ENCODE data around the gene CNTNAP5.

Gene CNTNAP5

GRCh38 chr2:124570872-124571271, 545.8 kb downstream of the CNTNAP5 start:
- no peak for DNase-seq

GRCh38 chr2:124571836-124572235, 546.7 kb downstream of the CNTNAP5 start:
- DNase-seq: no peak

- DNase-seq: no peak
Observed at GRCh38 chr2:124572934-124573634, 548.0 kb downstream of the CNTNAP5 start.

DNA sequence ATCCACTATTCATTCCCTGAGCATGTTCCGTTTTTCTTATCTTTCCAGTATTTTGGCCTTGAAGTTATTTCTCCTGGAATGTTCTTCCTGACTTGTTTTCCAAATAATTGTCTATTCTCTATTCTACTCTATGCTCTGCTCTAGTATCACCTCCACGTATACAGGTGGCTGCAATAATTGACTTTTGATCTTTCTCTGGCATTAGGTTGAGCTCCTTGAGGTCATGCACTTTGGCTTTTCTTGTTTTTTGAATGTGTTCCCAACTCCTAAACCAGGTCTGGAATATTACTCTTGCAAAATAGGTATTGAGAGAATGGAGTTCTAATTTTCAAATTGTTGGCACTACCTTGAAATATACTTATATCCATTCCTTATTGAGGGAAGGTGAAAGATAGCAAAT, 550.4 kb downstream of the CNTNAP5 start:
- no peak for DNase-seq

GRCh38 chr2:124580263-124580662, 555.2 kb downstream of the CNTNAP5 start:
- no peak for DNase-seq

- no peak for DNase-seq
Observed at GRCh38 chr2:124582387-124582786, 557.3 kb downstream of the CNTNAP5 start.

DNA sequence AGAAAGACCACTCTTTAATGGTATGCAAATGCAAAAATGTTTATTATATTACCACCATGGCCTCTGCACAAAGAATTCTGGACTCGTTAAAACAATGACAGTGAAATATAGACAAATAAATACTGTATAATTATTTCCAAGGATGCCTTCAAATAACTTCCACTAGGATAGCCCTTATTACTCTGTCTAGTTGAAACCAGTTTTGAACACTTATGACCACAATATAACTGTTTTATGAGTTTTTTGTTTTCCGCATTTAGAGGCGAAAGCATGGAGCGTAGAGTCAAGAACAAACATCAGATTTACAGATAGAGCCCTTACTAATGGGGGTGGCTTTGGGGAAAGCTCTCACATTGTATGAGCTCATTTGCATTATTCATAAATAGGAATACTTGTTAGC, 559.5 kb downstream of the CNTNAP5 start:
- DNase-seq: no peak

DNA sequence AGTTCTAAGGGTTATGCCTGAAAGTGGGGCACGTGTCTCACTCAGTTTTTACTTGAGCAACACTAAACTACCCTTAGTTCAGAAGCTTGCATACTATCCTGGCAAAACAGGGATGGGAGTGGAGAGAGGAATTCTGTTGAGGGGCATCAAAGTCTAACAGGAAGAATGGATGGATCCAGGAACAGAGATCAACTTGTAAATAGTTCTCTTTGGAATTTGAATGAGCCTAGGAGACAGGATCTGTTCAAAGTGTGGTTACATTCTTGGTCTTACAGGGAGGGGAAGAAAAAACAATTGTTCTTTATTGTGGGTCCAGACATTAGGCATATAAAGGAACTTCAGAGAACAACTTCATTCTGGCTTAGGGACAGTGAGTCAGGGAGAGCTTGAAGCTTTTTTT, 560.2 kb downstream of the CNTNAP5 start:
- DNase-seq: no peak

DNA sequence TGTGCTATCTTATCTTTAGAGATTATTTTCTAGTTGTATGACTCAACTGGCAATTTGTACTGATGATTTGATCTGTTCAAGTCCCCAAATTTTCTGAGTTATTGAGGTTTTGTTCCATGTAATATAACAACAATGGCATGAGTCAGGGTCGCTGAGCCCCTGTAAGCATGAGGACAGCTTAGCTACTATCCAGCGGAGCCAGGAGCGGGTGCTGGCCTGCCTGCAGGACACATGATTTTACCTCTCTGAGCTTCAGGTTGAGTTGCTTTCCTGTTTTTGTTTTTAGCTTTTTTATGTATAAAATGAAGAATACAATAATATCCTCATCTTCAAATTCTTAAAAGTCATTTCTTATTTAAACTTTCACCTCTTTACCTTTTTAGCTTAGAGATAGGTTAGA, 561.1 kb downstream of the CNTNAP5 start:
- DNase-seq: no peak

- no peak for DNase-seq
Observed at GRCh38 chr2:124586835-124587234, 561.7 kb downstream of the CNTNAP5 start.

GRCh38 chr2:124589971-124590370, 564.9 kb downstream of the CNTNAP5 start:
- DNase-seq: no peak

DNA sequence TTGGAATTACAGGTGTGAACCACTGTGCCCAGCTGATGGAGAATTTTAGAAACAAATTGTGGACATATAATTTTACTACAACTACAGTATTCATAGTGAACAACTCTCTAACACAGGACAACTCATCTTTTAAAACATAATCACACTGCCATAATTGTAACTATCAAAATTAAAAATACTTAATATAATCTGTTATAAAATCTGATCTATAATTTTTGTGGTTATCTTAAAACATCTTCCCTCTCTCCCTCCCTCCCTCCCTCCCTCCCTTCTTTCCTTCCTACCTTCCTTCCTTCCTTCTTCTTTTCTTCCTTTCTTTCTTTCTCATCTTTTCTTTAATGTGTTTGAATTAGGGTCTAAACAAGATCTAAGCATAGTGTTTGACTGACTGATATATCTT, 577.7 kb downstream of the CNTNAP5 start:
- no peak for DNase-seq

GRCh38 chr2:124604940-124605339, 579.9 kb downstream of the CNTNAP5 start:
- DNase-seq: no peak

GRCh38 chr2:124607679-124608078, 582.6 kb downstream of the CNTNAP5 start:
- DNase-seq: no peak

DNA sequence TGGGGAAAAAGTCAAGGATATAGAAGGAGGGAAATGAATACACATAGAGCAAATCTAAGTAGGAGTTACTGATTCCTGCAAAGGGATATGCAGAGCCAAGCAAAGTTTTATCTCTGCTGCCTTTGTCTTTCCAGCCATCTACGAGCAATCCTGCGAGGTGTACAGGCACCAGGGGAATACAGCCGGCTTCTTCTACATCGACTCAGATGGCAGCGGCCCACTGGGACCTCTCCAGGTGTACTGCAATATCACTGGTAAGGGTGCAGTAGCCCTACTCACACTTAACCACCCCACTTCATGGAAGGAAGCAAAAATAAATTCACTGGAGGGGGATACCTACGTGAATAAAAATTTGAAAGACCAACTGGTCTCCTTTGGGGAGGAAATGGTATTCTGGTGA, 584.6 kb downstream of the CNTNAP5 start:
- no peak for DNase-seq

GRCh38 chr2:124610141-124610540, 585.1 kb downstream of the CNTNAP5 start:
- DNase-seq: no peak

GRCh38 chr2:124610866-124611265, 585.8 kb downstream of the CNTNAP5 start:
- no peak for DNase-seq

GRCh38 chr2:124623560-124623959, 598.5 kb downstream of the CNTNAP5 start:
- no peak for DNase-seq

DNA sequence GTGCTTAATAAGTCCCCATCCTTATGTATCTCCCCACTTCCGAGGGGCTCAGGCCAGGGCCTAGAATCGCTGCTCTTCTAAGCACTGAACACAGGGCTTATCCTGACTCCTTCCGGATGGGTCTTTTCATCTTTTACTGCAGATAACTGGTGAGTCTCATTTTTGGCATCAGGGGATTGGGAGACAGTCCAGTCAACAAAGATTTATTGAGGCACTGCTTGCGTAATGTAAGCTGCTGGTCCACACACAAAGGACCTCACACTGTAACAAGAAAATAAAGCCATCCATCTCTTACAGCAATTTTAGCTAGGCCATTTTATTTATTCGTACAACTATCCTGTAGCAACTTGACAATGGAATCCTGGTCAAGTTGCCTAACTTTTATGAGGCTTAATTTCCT, 600.5 kb downstream of the CNTNAP5 start:
- DNase-seq: no peak

- DNase-seq: no peak
Observed at GRCh38 chr2:124626993-124627392, 601.9 kb downstream of the CNTNAP5 start.

DNA sequence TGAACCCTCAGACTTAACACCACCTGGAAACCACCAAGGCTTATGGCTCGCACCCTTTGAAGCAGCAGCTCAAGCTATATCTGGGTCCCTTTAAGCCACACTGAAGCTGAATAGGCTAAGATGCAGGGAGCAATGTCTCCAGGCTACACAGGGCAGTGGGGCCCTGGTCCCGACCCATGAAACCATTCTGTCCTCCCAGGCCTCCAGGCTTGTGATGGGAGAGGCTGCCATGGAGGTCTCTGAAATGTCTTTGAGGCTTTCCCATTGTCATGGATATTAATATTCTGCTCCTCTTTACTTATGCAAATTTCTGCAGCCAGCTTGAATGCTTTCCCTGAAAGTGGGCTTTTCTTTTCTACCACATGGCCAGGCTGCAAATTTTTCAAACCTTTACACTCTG, 608.7 kb downstream of the CNTNAP5 start:
- no peak for DNase-seq

DNA sequence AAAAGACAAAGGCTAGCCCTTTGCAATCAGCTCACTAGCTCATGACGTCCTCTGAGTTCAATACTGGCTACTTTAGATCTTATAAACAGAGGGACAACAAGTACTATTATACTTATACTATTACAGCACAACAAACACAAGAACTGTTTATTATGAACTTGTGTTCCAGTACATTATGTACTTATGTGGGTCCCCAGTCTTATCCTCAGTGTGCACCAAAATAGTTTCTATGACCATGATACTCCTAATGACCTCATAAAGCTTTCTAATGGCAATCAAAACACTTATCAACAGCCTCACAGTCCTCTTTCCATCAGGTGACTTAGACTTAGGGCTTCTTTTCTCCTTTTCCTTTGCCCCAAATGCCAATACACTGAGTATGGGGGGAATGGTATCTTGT, 614.4 kb downstream of the CNTNAP5 start:
- DNase-seq: no peak

- no peak for DNase-seq
Observed at GRCh38 chr2:124640221-124640750, 615.2 kb downstream of the CNTNAP5 start.

GRCh38 chr2:124646166-124646815, 621.2 kb downstream of the CNTNAP5 start:
- DNase-seq: no peak

DNA sequence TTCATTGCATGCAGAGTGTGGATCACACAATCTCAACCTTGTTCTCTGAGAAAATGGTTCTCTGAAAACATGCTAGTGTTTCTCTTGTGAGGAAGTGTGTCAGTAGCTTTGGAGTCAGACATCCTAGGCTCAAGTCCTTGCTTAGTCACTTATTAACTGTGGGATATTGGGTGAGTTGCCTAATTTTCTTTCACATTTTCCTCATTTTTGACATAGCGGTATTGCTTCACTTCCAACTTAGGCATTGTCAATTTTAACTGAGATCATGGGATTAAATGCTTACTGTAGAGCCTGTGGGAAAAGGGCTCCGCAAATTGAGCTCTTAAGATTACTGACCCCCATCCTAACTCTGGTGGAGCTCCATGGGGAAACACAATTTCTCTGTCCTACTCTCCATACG, 622.2 kb downstream of the CNTNAP5 start:
- no peak for DNase-seq
